ENCODE results near the gene ZNF687. TPM values are rescaled to one million over a fixed set of nuclear protein-coding genes. Genes with fewer than 3 reads are reported as not detected.
A peak's percentile ranks its signal among the peaks of the same experiment; 100 is the strongest.

ZNF687 gene
- polyA plus RNA-seq, 1 donor (not counting 4 experiments of a cell fraction or from before 2014, with no cell fraction given), result 7.3 TPM

DNA sequence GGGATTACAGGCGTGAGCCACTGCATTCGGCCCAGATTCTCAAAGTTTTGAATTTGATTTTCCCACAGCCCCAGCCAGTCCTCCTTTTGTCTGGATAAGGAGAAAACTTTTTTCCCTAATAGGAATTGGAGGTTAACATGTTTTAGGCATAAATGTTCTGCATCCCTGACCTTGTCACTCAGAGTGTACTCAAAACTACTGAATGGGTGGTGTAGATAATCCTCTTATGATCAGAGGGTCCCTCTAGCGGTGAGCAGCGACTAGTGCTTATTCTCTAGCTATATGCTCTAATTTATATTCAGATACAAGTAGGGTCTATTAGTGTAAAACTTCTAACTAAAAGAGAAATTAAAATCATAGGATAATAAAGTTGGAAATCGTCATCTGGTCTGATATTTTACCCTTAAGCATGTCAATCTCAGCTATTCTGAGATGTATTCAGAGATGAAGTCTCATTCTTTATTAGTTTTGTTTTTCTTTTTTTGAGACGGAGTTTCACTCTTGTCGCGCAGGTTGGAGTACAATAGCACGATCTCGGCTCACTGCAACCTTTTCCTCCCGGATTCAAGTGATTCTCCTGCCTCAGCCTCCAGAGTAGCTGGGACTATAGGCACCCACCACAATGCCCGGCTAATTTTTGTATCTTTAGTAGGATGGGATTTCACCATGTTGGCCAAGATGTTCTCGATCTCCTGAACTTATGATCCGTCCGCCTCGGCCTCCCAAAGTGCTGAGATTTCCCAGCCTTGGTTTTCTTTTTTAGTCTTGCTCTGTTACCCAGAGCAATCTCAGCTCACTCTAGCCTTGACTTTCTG lies 30.2 kb upstream of the ZNF687 start:
- Histone ChIP-seq H3K9ac (ENCODE audit: control insufficient read depth, extremely low read depth, insufficient read depth, low read length) (no peak overlapping the region), H3K27me3 (ENCODE audit: control insufficient read depth, extremely low read depth, insufficient read depth, low read length) (no peaks in the 10 kb centered on the region), H3K4me2 (ENCODE audit: control insufficient read depth, extremely low read depth, insufficient read depth, low read depth, low read length) (no peak overlapping the region), H3K79me2 (ENCODE audit: control insufficient read depth, insufficient read depth, low read length) (peaks cover 22% of the 10 kb centered on the region), H3K4me3 (ENCODE audit: control insufficient read depth in 2 of 3, extremely low read depth in 1 of 3, insufficient read depth in 2 of 3, low read depth in 1 of 3, low read length in 3 of 3) (no peak overlapping the region), H4K20me1 (ENCODE audit: control insufficient read depth, extremely low read depth, insufficient read depth, low read length) (no peaks in the 10 kb centered on the region), H3K27ac (ENCODE audit: control insufficient read depth, insufficient read depth, low read length) (no peak overlapping the region), H3K36me3 (ENCODE audit: control insufficient read depth in 2 of 2, extremely low read depth in 1 of 2, insufficient read depth in 2 of 2, low read length in 2 of 2) (peaks cover 11 to 15% of the 10 kb centered on the region in 2 experiments), H3K4me1 (ENCODE audit: control insufficient read depth, extremely low read depth, insufficient read depth, low read length) (peaks cover 6% of the 10 kb centered on the region), H3K9me1 (ENCODE audit: control insufficient read depth, extremely low read depth, insufficient read depth, low read length) (no peaks in the 10 kb centered on the region), H3K9me3 (ENCODE audit: control insufficient read depth, low read depth, low read length) (no peaks in the 10 kb centered on the region), H2AFZ (ENCODE audit: control insufficient read depth, low read length) (no peak overlapping the region)
- TF ChIP-seq EZH2 (IDR thresholded peaks at IDR 0.05; ENCODE audit: low read length), result no peak
- TF ChIP-seq, protein P1, sequence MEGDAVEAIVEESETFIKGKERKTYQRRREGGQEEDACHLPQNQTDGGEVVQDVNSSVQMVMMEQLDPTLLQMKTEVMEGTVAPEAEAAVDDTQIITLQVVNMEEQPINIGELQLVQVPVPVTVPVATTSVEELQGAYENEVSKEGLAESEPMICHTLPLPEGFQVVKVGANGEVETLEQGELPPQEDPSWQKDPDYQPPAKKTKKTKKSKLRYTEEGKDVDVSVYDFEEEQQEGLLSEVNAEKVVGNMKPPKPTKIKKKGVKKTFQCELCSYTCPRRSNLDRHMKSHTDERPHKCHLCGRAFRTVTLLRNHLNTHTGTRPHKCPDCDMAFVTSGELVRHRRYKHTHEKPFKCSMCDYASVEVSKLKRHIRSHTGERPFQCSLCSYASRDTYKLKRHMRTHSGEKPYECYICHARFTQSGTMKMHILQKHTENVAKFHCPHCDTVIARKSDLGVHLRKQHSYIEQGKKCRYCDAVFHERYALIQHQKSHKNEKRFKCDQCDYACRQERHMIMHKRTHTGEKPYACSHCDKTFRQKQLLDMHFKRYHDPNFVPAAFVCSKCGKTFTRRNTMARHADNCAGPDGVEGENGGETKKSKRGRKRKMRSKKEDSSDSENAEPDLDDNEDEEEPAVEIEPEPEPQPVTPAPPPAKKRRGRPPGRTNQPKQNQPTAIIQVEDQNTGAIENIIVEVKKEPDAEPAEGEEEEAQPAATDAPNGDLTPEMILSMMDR (optimal IDR thresholded peaks at IDR 0.05 in 1 of 3, IDR thresholded peaks at IDR 0.05 in 1 of 3, conservative IDR thresholded peaks at IDR 0.05 in 1 of 3; ENCODE audit: extremely low read depth in 1 of 3, insufficient read depth in 2 of 3, low read length in 3 of 3), result peak; percentile 57 to 88 (median 63)
- peak; percentile 53 for DNase-seq (ENCODE audit: low read depth, low spot score)
- no peak for FAIRE-seq
- dilution Hi-C loops (cut with MboI; ENCODE audit: extremely low pct_ligation_motif_present, low sequenced_read_pairs), result no loop called here

DNA sequence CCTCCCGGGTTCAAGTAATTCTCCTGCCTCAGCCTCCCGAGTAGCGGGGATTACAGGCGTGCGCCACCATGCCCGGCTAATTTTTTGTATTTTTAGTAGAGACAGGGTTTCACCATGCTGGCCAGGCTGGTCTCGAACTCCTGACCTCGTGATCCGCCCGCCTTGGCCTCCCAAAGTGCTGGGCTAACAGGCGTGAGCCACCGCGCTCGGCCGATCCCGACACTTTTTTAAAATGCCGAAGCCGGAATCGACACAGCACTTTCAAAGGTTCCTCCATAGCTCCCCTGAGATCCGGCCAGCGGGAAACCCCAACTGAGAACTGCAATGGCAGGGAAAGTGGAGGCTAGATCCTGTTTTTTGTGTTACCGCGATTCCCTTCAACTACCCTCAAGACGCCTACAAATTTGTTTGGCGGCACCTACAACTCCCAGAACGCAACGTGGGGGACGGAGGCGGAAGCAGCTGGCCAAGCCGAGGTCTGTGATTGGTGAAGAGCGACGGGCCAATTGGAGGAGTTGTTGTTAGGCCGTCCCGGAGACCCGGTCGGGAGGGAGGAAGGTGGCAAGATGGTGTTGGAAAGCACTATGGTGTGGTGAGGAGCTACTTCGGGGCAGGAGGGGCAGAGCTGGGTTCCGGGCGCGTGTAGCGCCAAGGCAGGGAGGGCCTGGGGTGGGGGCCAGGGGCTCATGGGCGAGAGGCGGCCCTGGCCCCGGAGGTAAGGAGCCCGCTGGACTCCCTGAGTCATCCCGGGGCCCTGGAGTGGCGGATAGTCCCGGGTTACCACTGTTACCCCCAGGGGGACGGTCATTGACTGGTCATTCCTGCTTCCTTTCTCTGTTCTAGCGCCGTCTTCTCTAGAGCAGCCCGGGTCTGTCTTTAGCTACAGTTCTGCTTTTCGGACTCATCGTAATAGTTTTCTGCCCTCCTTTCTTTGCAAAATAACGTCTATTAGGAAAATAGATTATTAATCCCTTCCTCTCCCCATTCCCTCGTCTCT lies 27.6 kb upstream of the ZNF687 start, which contains the start of gene PSMD4:
Gene PSMD4, plus strand, starts transcription at position 518 of the 997 bp plus-strand sequence. Its CDS starts 49 bp downstream, at position 567.
- H2AFZ ChIP-seq (ENCODE audit: control insufficient read depth, low read length), result peak within 1 kb of the TSS; percentile 95
- peak; percentile 71 for FAIRE-seq

More for the DNA sequence above, 27.6 kb upstream of the ZNF687 start, which contains the start of gene PSMD4:
- peak within 1 kb of the TSS; percentile 84 for H3K4me2 ChIP-seq (ENCODE audit: control insufficient read depth, extremely low read depth, insufficient read depth, low read depth, low read length)
- H3K27ac ChIP-seq (ENCODE audit: control insufficient read depth, insufficient read depth, low read length), result peak within 1 kb of the TSS; percentile 87
- H4K20me1 ChIP-seq (ENCODE audit: control insufficient read depth, extremely low read depth, insufficient read depth, low read length), result peaks cover 5% of the 10 kb centered on the region
- peaks cover 14% of the 10 kb centered on the region for H3K4me1 ChIP-seq (ENCODE audit: control insufficient read depth, extremely low read depth, insufficient read depth, low read length)
- H3K27me3 ChIP-seq (ENCODE audit: control insufficient read depth, extremely low read depth, insufficient read depth, low read length), result no peaks in the 10 kb centered on the region
- peaks cover 4% of the 10 kb centered on the region for H3K9me1 ChIP-seq (ENCODE audit: control insufficient read depth, extremely low read depth, insufficient read depth, low read length)
- peaks cover 0 to 3% of the 10 kb centered on the region in 2 experiments for H3K36me3 ChIP-seq (ENCODE audit: control insufficient read depth in 2 of 2, extremely low read depth in 1 of 2, insufficient read depth in 2 of 2, low read length in 2 of 2)
- no peak for TF ChIP-seq EZH2 (IDR thresholded peaks at IDR 0.05; ENCODE audit: low read length)
- TF ChIP-seq, protein P1 (optimal IDR thresholded peaks at IDR 0.05 in 1 of 3, IDR thresholded peaks at IDR 0.05 in 1 of 3, conservative IDR thresholded peaks at IDR 0.05 in 1 of 3; ENCODE audit: extremely low read depth in 1 of 3, insufficient read depth in 2 of 3, low read length in 3 of 3), result no peak
- peak; percentile 78 for DNase-seq (ENCODE audit: low read depth, low spot score)
- H3K79me2 ChIP-seq (ENCODE audit: control insufficient read depth, insufficient read depth, low read length), result peaks cover 43% of the 10 kb centered on the region
- dilution Hi-C loops (cut with MboI; ENCODE audit: extremely low pct_ligation_motif_present, low sequenced_read_pairs), result no loop called here
- H3K9ac ChIP-seq (ENCODE audit: control insufficient read depth, extremely low read depth, insufficient read depth, low read length), result peak within 1 kb of the TSS; percentile 92
- no peaks in the 10 kb centered on the region for H3K9me3 ChIP-seq (ENCODE audit: control insufficient read depth, low read depth, low read length)
- H3K4me3 ChIP-seq (ENCODE audit: control insufficient read depth in 2 of 3, extremely low read depth in 1 of 3, insufficient read depth in 2 of 3, low read depth in 1 of 3, low read length in 3 of 3), result peak within 1 kb of the TSS; percentile 66 to 89 (median 74)
